ENCODE results near the gene CRY2.

CRY2 gene

GRCh38 chr11:45848654-45849081 is 1.4 kb downstream of the CRY2 start:
- no peak for DNase-seq (ENCODE audit: low read depth)

- DNase-seq (ENCODE audit: low read depth): no peak
Measured at GRCh38 chr11:45850446-45850845, 3.2 kb downstream of the CRY2 start.

DNA sequence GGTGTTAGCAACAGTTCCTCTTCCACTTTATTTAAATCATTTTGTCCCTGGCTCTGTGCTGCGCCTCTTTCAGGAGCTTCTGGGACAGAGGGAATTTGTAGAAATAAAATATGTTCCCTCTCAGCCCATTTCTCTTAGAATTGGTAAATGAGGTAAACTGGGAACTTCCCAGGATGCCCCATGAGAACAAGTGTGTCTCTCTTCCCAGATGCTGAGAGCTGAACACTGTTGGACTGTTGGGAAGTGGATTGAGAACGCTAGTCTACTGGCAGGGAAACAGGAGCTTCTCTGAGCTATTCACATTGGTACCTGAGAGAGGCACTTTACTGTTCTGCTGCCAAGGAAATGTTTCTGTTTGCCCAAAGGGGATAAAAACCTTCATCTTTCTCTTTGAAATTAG is 4.0 kb downstream of the CRY2 start:
- no peak for DNase-seq (ENCODE audit: low read depth)

- no peak for DNase-seq (ENCODE audit: low read depth)
Measured at GRCh38 chr11:45852018-45852711, 4.9 kb downstream of the CRY2 start.

GRCh38 chr11:45852712-45853101 is 5.4 kb downstream of the CRY2 start:
- no peak for DNase-seq (ENCODE audit: low read depth)

- DNase-seq (ENCODE audit: low read depth): no peak
Measured at GRCh38 chr11:45853332-45854219, 6.3 kb downstream of the CRY2 start.

DNA sequence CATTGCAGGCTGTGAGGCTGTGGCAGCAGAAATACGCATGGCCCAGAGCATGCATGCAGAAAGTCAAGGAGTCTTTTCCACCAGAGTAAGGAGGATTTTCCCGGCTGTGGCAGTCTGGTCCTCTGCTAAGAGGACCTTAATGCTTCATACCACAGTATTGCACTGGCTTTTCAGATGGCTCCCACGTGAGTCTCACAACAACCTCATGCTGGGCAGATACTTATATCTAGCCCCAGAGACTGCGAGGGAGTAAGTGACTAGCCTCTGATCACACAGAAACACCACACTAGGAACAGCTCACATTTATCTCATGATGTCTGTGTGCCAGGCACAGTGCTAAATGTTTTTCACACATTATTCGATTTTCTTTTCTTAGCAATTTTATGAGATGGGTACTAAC is 8.0 kb downstream of the CRY2 start:
- DNase-seq (ENCODE audit: low read depth): no peak

GRCh38 chr11:45856044-45856468 is 8.8 kb downstream of the CRY2 start:
- no peak for DNase-seq (ENCODE audit: low read depth)

DNA sequence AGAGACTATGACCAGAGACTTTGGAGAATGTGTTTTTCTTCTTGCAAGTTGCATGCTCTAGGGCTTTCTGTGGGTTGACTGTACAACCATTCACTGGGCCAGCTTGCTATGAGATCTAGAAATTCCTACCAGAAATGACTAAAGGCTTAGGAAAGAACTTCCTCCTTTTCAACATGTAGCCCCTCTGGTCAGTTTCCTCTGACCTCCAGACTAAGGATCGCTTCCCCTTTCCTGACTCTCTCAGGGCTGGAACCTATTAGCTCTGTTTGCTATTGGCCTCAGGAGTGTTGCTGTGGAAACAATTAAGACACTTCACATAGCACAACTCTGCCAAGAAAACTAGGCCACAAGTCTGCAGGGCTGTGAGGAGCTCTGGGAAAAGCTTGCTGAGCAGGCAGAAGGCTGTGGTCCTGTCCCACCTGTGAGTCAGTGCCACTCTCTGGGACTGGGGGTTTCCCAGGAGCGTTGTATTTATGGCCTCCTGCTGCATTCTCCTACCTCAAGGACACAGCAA is 10.7 kb downstream of the CRY2 start:
- no peak for DNase-seq (ENCODE audit: low read depth)

GRCh38 chr11:45858751-45859398 is 11.6 kb downstream of the CRY2 start:
- no peak for DNase-seq (ENCODE audit: low read depth)

GRCh38 chr11:45859661-45860140 is 12.4 kb downstream of the CRY2 start:
- no peak for DNase-seq (ENCODE audit: low read depth)

DNA sequence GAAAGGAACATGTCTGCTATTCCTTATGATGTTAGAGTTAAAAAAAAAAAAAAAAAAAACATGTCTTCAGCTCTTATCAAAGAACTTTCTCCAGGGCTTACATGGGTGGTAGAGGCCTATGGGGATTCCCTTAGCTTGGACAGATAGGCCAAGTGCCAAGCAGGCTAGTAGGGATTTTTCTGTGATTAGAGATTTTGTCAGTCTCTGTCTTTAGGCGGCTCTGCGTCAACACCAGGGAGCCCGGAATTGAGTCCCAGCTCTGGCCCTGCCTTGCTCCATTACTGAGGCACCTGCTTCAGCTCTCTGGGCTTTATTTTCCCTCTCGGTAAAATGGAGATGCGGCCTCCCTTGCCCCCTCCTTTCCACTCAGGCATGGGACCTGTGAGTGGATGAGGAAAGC is 13.1 kb downstream of the CRY2 start:
- no peak for DNase-seq (ENCODE audit: low read depth)

GRCh38 chr11:45860764-45861510 is 13.7 kb downstream of the CRY2 start:
- no peak for DNase-seq (ENCODE audit: low read depth)

GRCh38 chr11:45864041-45864440 is 16.8 kb downstream of the CRY2 start:
- DNase-seq (ENCODE audit: low read depth): no peak

DNA sequence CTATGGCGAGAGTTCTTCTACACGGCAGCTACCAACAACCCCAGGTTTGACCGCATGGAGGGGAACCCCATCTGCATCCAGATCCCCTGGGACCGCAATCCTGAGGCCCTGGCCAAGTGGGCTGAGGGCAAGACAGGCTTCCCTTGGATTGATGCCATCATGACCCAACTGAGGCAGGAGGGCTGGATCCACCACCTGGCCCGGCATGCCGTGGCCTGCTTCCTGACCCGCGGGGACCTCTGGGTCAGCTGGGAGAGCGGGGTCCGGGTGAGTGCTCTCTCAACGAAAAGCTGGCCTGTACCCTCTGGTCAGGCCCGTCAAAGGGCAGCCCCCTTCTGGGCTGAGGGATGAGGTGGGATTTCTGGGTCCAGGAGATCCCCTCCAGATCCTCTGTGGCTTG is 22.3 kb downstream of the CRY2 start:
- DNase-seq (ENCODE audit: low read depth): no peak

- no peak for DNase-seq (ENCODE audit: low read depth)
Measured at GRCh38 chr11:45870706-45871105, 23.4 kb downstream of the CRY2 start.

- no peak for DNase-seq (ENCODE audit: low read depth)
Measured at GRCh38 chr11:45871638-45872037, 24.4 kb downstream of the CRY2 start.

DNA sequence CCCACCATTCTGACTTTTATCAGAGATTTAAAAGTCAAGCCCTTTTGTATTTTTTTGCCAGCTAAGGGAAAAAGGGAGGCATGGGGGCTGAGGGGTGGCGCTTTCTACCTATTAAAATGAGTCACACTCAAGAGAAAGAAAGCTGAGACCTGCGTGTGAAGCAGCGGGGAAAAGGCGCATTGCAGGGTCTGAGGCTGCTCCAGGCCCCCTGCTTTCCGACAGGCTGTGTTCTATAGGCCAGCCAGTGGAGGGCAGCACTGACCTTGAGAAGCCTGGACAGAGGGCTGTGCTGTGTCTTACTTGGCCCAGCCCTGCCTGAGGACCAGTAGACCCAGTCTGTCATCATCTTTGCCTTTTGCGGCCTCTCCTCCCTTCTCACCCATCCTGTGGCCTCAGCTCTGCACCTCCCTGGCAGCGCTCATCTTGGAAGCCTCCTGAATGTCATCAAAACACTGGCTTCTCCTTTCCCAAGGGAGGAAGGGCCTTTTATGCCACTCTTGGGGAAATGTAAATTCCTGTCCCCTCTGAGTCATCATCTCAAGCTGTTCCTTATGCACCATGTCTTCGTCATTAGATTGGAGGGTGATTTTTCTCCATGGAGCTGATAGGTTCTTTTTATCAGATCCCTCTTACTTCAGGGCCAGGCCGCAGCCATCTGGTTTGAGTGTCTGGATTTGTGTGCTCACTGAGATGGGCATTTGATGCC is 25.5 kb downstream of the CRY2 start:
- no peak for DNase-seq (ENCODE audit: low read depth)

- DNase-seq (ENCODE audit: low read depth): no peak
Measured at GRCh38 chr11:45876401-45876800, 29.1 kb downstream of the CRY2 start.

DNA sequence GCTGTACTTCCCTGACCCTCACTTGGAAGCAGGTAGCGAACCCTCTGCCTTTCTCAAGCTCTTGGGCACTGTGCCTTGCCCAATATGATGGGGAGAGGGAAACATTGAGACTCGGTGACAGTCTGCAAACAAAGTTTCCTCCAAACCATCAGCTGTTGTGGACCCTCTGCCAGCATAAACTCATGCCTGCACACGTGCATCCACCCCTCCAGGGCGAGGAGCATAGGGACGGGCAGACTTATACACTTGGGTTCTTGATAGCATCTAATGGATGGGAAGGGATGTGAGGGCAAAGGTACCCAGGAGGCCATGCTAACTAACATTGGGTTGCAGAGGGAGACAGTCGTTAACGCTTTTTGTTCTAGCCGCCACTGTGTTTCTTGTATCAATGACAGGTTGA is 29.9 kb downstream of the CRY2 start:
- DNase-seq (ENCODE audit: low read depth): no peak

DNA sequence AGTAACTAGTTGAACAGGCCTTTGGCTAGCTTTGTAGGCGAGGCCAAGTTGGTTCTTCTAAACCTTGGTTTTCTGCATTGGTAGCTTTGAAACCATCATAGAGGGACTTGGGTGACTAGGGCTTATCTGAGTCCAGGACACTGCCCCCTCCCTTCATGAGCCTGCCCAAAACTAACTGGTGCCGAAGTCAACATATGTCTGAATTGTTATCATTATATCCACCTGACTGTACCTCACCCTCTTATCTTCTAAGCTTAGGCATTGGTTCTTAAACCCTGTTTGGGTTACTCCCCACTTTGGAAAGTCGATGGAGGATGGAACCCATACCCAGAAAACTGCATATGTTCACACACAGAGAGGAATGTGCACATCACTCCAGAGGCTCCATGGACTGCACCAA is 30.6 kb downstream of the CRY2 start:
- no peak for DNase-seq (ENCODE audit: low read depth)
